Mesenchymal stem cell (in vitro differentiated cells and primary cell): ENCODE results near the gene JUND.
A peak's percentile ranks its signal among the peaks of the same experiment; 100 is the strongest.

ENCODE experiments used
- DNase-seq: peaks from one replicate; pipeline ENCODE4 v3.0.0-alpha.2; 2013
- H2AFZ ChIP-seq: one replicate; pipeline ENCODE4 v1.6.1; 2013; ENCODE audit warnings: low read depth, mild to moderate bottlenecking, control low read depth, inconsistent platforms, low read length, moderate library complexity
- H2AK5ac ChIP-seq: 2 replicates; pipeline ENCODE4 v1.6.1; 2013; ENCODE audit warnings: low read length, moderate library complexity, mild to moderate bottlenecking, inconsistent platforms; ENCODE audit not compliant: severe bottlenecking
- H2BK120ac ChIP-seq: one replicate; pipeline ENCODE4 v1.6.1; 2013; ENCODE audit warnings: low read depth, mild to moderate bottlenecking, inconsistent platforms, low read length, moderate library complexity
- H2BK12ac ChIP-seq, 2 experiments: one replicate each; pipeline ENCODE4 v1.6.1; 2013; ENCODE audit warnings: inconsistent platforms in 2 of 2, low read length in 2 of 2, mild to moderate bottlenecking in 2 of 2, moderate library complexity in 2 of 2, control low read depth in 1 of 2
- H2BK15ac ChIP-seq: one replicate; pipeline ENCODE4 v1.6.1; 2013; ENCODE audit warnings: mild to moderate bottlenecking, low read depth, inconsistent platforms; ENCODE audit not compliant: poor library complexity, severe bottlenecking
- H2BK5ac ChIP-seq: 2 replicates; pipeline ENCODE4 v1.6.1; 2013; ENCODE audit warnings: low read depth, mild to moderate bottlenecking, low read length, control low read depth, inconsistent platforms; ENCODE audit not compliant: poor library complexity, severe bottlenecking
- H3K14ac ChIP-seq, 2 experiments: one replicate each; pipeline ENCODE4 v1.6.1; 2013; ENCODE audit warnings: inconsistent platforms in 2 of 2, low read length in 2 of 2, control low read depth in 1 of 2, mild to moderate bottlenecking in 1 of 2, moderate library complexity in 1 of 2
- H3K18ac ChIP-seq, 2 experiments: one replicate each; pipeline ENCODE4 v1.6.1; 2013; ENCODE audit warnings: inconsistent platforms in 2 of 2, low read length in 2 of 2, control low read depth in 1 of 2, low read depth in 1 of 2, mild to moderate bottlenecking in 1 of 2
- H3K23ac ChIP-seq, 2 experiments: one replicate each; pipeline ENCODE4 v1.6.1; 2013; ENCODE audit warnings: inconsistent platforms in 2 of 2, low read length in 2 of 2, mild to moderate bottlenecking in 2 of 2, moderate library complexity in 2 of 2, control low read depth in 1 of 2
- H3K27ac ChIP-seq: 2 replicates; pipeline ENCODE4 v1.5.1; 2013; ENCODE audit warnings: mild to moderate bottlenecking, moderate library complexity, low read length, control low read depth, inconsistent platforms; ENCODE audit not compliant: poor library complexity, severe bottlenecking
- H3K27me3 ChIP-seq, 2 experiments: 2 replicates each; pipeline versions ENCODE4 v1.6.1 to v1.7.0; 2013; ENCODE audit warnings: low read length in 2 of 2, mild to moderate bottlenecking in 2 of 2, moderate library complexity in 2 of 2, control low read depth in 1 of 2, inconsistent platforms in 1 of 2; ENCODE audit not compliant: control insufficient read depth in 1 of 2, insufficient read depth in 1 of 2
- H3K36me3 ChIP-seq, 2 experiments: 2 replicates each; pipeline versions ENCODE4 v1.6.1 to v1.7.0; 2013; ENCODE audit warnings: low read length in 2 of 2, control low read depth in 1 of 2, inconsistent platforms in 1 of 2, low read depth in 1 of 2, mild to moderate bottlenecking in 1 of 2; ENCODE audit not compliant: insufficient read depth in 2 of 2, control insufficient read depth in 1 of 2
- H3K4ac ChIP-seq, 2 experiments: one replicate each; pipeline ENCODE4 v1.6.1; 2013; ENCODE audit warnings: inconsistent platforms in 2 of 2, low read length in 2 of 2, mild to moderate bottlenecking in 2 of 2, moderate library complexity in 2 of 2, control low read depth in 1 of 2, low read depth in 1 of 2
- H3K4me1 ChIP-seq: 2 replicates; pipeline ENCODE4 v1.6.1; 2013; ENCODE audit warnings: low read depth, low read length, control low read depth; ENCODE audit not compliant: control insufficient read depth, insufficient read depth
- H3K4me2 ChIP-seq: 2 replicates; pipeline ENCODE4 v1.6.1; 2013; ENCODE audit warnings: low read length, mild to moderate bottlenecking, inconsistent platforms; ENCODE audit not compliant: poor library complexity, severe bottlenecking
- H3K4me3 ChIP-seq, 2 experiments: 2 replicates each; pipeline versions ENCODE4 v1.5.1 to v1.7.0; 2013; ENCODE audit warnings: low read length in 2 of 2, mild to moderate bottlenecking in 2 of 2, control low read depth in 1 of 2, low read depth in 1 of 2; ENCODE audit not compliant: insufficient read depth in 1 of 2
- H3K79me1 ChIP-seq: replicated peaks from 2 replicates; pipeline ENCODE4 v1.6.1; 2013; ENCODE audit warnings: mild to moderate bottlenecking, control low read depth, low read length, inconsistent platforms; ENCODE audit not compliant: poor library complexity, severe bottlenecking
- H3K9ac ChIP-seq: 2 replicates; pipeline ENCODE4 v1.7.0; 2013; ENCODE audit warnings: mild to moderate bottlenecking, low read length, moderate library complexity
- H3K9me3 ChIP-seq: 2 replicates; pipeline ENCODE4 v1.7.0; 2013; ENCODE audit warnings: mild to moderate bottlenecking, low read length; ENCODE audit not compliant: control insufficient read depth
- H4K8ac ChIP-seq: one replicate; pipeline ENCODE4 v1.6.1; 2013; ENCODE audit warnings: inconsistent platforms, mild to moderate bottlenecking, low read length, moderate library complexity
- H4K91ac ChIP-seq: one replicate; pipeline ENCODE4 v1.6.1; 2013; ENCODE audit warnings: mild to moderate bottlenecking, low read length, inconsistent platforms
- WGBS: methylation state at CpG from one replicate; pipeline ENCODE4 v1.1.7; 2013; ENCODE audit warnings: mixed read lengths; 5-methylcytosine and 5-hydroxymethylcytosine counted together

The JUND gene

GRCh38 chr19:18310966-18311365 lies 29.5 kb upstream of the JUND start:
- H3K9me3 ChIP-seq, result no peaks in the 10 kb centered on the region
- WGBS, result 92% methylated on average over 13 of the region's 13 CpGs
- H3K79me1 ChIP-seq, result peaks cover 23% of the 10 kb centered on the region
- H3K14ac ChIP-seq, result no peak overlapping the region
- H3K18ac ChIP-seq, result no peak overlapping the region
- H3K27ac ChIP-seq, result no peak overlapping the region
- H3K9ac ChIP-seq, result no peak overlapping the region
- H2BK12ac ChIP-seq, result no peak overlapping the region
- H4K91ac ChIP-seq, result no peak overlapping the region
- H3K36me3 ChIP-seq, result peaks cover 32 to 85% of the 10 kb centered on the region in 2 experiments
- no peak for DNase-seq
- H2AK5ac ChIP-seq, result no peak overlapping the region
- H2BK15ac ChIP-seq, result no peak overlapping the region
- H2BK120ac ChIP-seq, result no peak overlapping the region
- no peak overlapping the region for H3K23ac ChIP-seq
- no peak overlapping the region for H4K8ac ChIP-seq
- H3K27me3 ChIP-seq, result no peaks in the 10 kb centered on the region
- peaks cover 7% of the 10 kb centered on the region for H3K4me1 ChIP-seq
- no peak overlapping the region for H3K4me3 ChIP-seq
- no peak overlapping the region for H2BK5ac ChIP-seq
- H3K4ac ChIP-seq, result no peak overlapping the region
- H3K4me2 ChIP-seq, result no peak overlapping the region
- H2AFZ ChIP-seq, result no peak overlapping the region

- Histone ChIP-seq H2AFZ (no peak overlapping the region), H2AK5ac (no peak overlapping the region), H3K4me1 (peaks cover 11% of the 10 kb centered on the region), H2BK12ac (no peak overlapping the region), H3K4me3 (no peak overlapping the region), H2BK15ac (no peak overlapping the region), H3K18ac (no peak overlapping the region), H3K79me1 (peaks cover 21% of the 10 kb centered on the region), H3K9ac (no peak overlapping the region), H3K23ac (no peak overlapping the region), H2BK120ac (no peak overlapping the region), H3K27ac (no peak overlapping the region), H2BK5ac (no peak overlapping the region), H3K36me3 (peaks cover 34 to 85% of the 10 kb centered on the region in 2 experiments), H3K27me3 (no peaks in the 10 kb centered on the region), H3K4me2 (no peak overlapping the region), H3K14ac (no peak overlapping the region), H3K4ac (no peak overlapping the region), H4K91ac (peak overlapping the region; percentile 25), H3K9me3 (no peaks in the 10 kb centered on the region), H4K8ac (no peak overlapping the region)
- no peak for DNase-seq
- WGBS, result 95% methylated on average over 23 of the region's 23 CpGs
Observed at GRCh38 chr19:18310118-18310909, 28.9 kb upstream of the JUND start.

- H4K91ac ChIP-seq, result peak overlapping the region; percentile 25
- no peak overlapping the region for H3K4me2 ChIP-seq
- H2AK5ac ChIP-seq, result no peak overlapping the region
- H3K23ac ChIP-seq, result no peak overlapping the region
- no peak overlapping the region for H3K4ac ChIP-seq
- H3K14ac ChIP-seq, result no peak overlapping the region
- no peak overlapping the region for H3K18ac ChIP-seq
- peaks cover 32 to 82% of the 10 kb centered on the region in 2 experiments for H3K36me3 ChIP-seq
- no peak for DNase-seq
- no peaks in the 10 kb centered on the region for H3K9me3 ChIP-seq
- H4K8ac ChIP-seq, result no peak overlapping the region
- no peak overlapping the region for H3K9ac ChIP-seq
- no peak overlapping the region for H3K4me3 ChIP-seq
- H3K27ac ChIP-seq, result no peak overlapping the region
- peaks cover 21% of the 10 kb centered on the region for H3K79me1 ChIP-seq
- H2BK12ac ChIP-seq, result no peak overlapping the region
- H2BK15ac ChIP-seq, result no peak overlapping the region
- WGBS, result 97% methylated on average over 33 of the region's 33 CpGs
- no peak overlapping the region for H2BK120ac ChIP-seq
- no peaks in the 10 kb centered on the region for H3K27me3 ChIP-seq
- H2BK5ac ChIP-seq, result no peak overlapping the region
- no peak overlapping the region for H2AFZ ChIP-seq
- H3K4me1 ChIP-seq, result peaks cover 17% of the 10 kb centered on the region
Observed at GRCh38 chr19:18309525-18310064, 28.2 kb upstream of the JUND start.

GRCh38 chr19:18308948-18309325 lies 27.5 kb upstream of the JUND start:
- Histone ChIP-seq H4K91ac (no peak overlapping the region), H3K18ac (no peak overlapping the region), H3K79me1 (peaks cover 18% of the 10 kb centered on the region), H3K4me1 (peaks cover 22% of the 10 kb centered on the region), H4K8ac (no peak overlapping the region), H3K4me2 (no peak overlapping the region), H3K9ac (no peak overlapping the region), H3K9me3 (no peaks in the 10 kb centered on the region), H3K27me3 (no peaks in the 10 kb centered on the region), H3K4ac (no peak overlapping the region), H3K14ac (no peak overlapping the region), H2BK120ac (no peak overlapping the region), H3K36me3 (peaks cover 29 to 76% of the 10 kb centered on the region in 2 experiments), H2BK5ac (no peak overlapping the region), H2BK15ac (no peak overlapping the region), H2BK12ac (no peak overlapping the region), H2AK5ac (no peak overlapping the region), H3K27ac (no peak overlapping the region), H3K23ac (no peak overlapping the region), H2AFZ (no peak overlapping the region), H3K4me3 (no peak overlapping the region)
- WGBS, result 85% methylated on average over 7 of the region's 7 CpGs
- no peak for DNase-seq
